Fibroblast of lung (primary cell): ENCODE measurements around the gene CORO6.

Source experiments
- CTCF ChIP-seq, 2 donors: IDR thresholded peaks in 1 of 2; conservative IDR thresholded peaks in 1 of 2; 1 replicate in 1 of 2; 2 replicates in 1 of 2; pipeline ENCODE4 v1.5.1; 2011 to 2012; ENCODE audit warnings: low read length in 2 of 2, control low read depth in 1 of 2, inconsistent platforms in 1 of 2, low read depth in 1 of 2, mild to moderate bottlenecking in 1 of 2
- EZH2 ChIP-seq: IDR thresholded peaks from 2 replicates; pipeline ENCODE4 v1.5.1; 2012; ENCODE audit warnings: low read length, control low read depth, mild to moderate bottlenecking; ENCODE audit errors: missing control alignments

- TF ChIP-seq CTCF (conservative IDR thresholded peaks at IDR 0.05 in 1 of 2, IDR thresholded peaks at IDR 0.05 in 1 of 2; ENCODE audit: low read depth in 1 of 2, low read length in 2 of 2) (no peak), EZH2 (no peak)
Observed at GRCh38 chr17:29618272-29619065, 4.2 kb downstream of the CORO6 start.
